HepG2 (cell line): ENCODE measurements around the gene INAFM1. TPM values are rescaled to one million over a fixed set of nuclear protein-coding genes. Genes with fewer than 3 reads are reported as not detected.

ENCODE experiments used
- ARNT ChIP-seq: fragments of 450-650 bp; IDR thresholded peaks from 2 replicates; pipeline ENCODE4 v1.6.1; 2017
- CBFB ChIP-seq: sonication (generic); formaldehyde crosslinking; IDR thresholded peaks from 2 replicates; pipeline ENCODE4 v1.4.0; 2020; ENCODE audit warnings: missing genetic modification reagents
- HDAC2 ChIP-seq: sonication (generic); formaldehyde crosslinking; IDR thresholded peaks from 2 replicates; pipeline ENCODE4 v1.4.0; 2020; ENCODE audit warnings: missing genetic modification reagents
- KLF12 ChIP-seq: sonication (generic); formaldehyde crosslinking; IDR thresholded peaks from 2 replicates; pipeline ENCODE4 v1.4.0; 2020; ENCODE audit warnings: missing genetic modification reagents, borderline replicate concordance
- MIER3 ChIP-seq: IDR thresholded peaks from 2 replicates; pipeline ENCODE4 v1.6.1; 2016; ENCODE audit warnings: missing compliant biosample characterization, borderline replicate concordance
- SAP130 ChIP-seq: IDR thresholded peaks from 2 replicates; pipeline ENCODE4 v1.6.1; 2016; ENCODE audit warnings: low read depth
- TBL1XR1 ChIP-seq: fragments of 150-350 bp; IDR thresholded peaks from 2 replicates; pipeline ENCODE4 v1.6.1; 2014; ENCODE audit warnings: borderline replicate concordance, low read length; ENCODE audit not compliant: partially characterized antibody
- TEAD2 ChIP-seq: sonication (generic); formaldehyde crosslinking; IDR thresholded peaks from 2 replicates; pipeline ENCODE4 v1.9.0; 2021; ENCODE audit warnings: missing genetic modification reagents
- ZNF256 ChIP-seq: sonication (generic); formaldehyde crosslinking; conservative IDR thresholded peaks from 2 replicates; pipeline ENCODE4 v1.4.0; 2020; ENCODE audit warnings: missing genetic modification reagents
- ZNF34 ChIP-seq: sonication (generic); formaldehyde crosslinking; IDR thresholded peaks from 2 replicates; pipeline ENCODE4 v1.4.0; 2020; ENCODE audit warnings: mild to moderate bottlenecking, missing genetic modification reagents, borderline replicate concordance
- ZNF441 ChIP-seq: sonication (generic); formaldehyde crosslinking; IDR thresholded peaks from 2 replicates; pipeline ENCODE4 v1.7.0; 2021; ENCODE audit warnings: missing genetic modification reagents, borderline replicate concordance
- ZNF572 ChIP-seq: sonication (generic); formaldehyde crosslinking; IDR thresholded peaks from 2 replicates; pipeline ENCODE4 v1.5.1; 2020; ENCODE audit warnings: mild to moderate bottlenecking, missing genetic modification reagents
- ZNF615 ChIP-seq: sonication (generic); formaldehyde crosslinking; IDR thresholded peaks from 2 replicates; pipeline ENCODE4 v1.5.0; 2020; ENCODE audit warnings: mild to moderate bottlenecking, missing genetic modification reagents, borderline replicate concordance
- polyA plus RNA-seq, 8 experiments: library from polyadenylated mRNA; depleted of rRNA in 3 of 8; stranded (reverse) in 7 of 8; unstranded in 1 of 8; fragments of >200 nt; fragmentation: Illumina TruSeq in 4 of 8; extraction: Trizol in 4 of 8; gene quantifications; 2 replicates each; pipeline versions ENCODE4 v1.2.1 to v1.2.3, GENCODE V29; 2011 to 2016; ENCODE audit warnings: low read depth in 4 of 8, missing spikeins in 1 of 8, mixed read lengths in 1 of 8; ENCODE audit not compliant: insufficient read depth in 1 of 8
- total RNA-seq, 5 experiments: library from RNA; depleted of rRNA; stranded (reverse); fragments of >200 nt; fragmentation: Illumina TruSeq; extraction: Trizol; gene quantifications; 2 replicates each; pipeline ENCODE4 v1.2.3, GENCODE V29; 2016; ENCODE audit warnings: low read depth in 1 of 5
- TF ChIP-seq, protein P1 (sequence below): sonication (generic); formaldehyde crosslinking; conservative IDR thresholded peaks from 2 replicates; pipeline ENCODE4 v1.5.0; 2020; ENCODE audit warnings: missing genetic modification reagents
- TF ChIP-seq, protein P2 (sequence below): sonication (generic); formaldehyde crosslinking; IDR thresholded peaks from 2 replicates; pipeline ENCODE4 v1.5.1; 2020; ENCODE audit warnings: missing genetic modification reagents, mild to moderate bottlenecking, borderline replicate concordance
- TF ChIP-seq, protein P3 (sequence below): sonication (generic); formaldehyde crosslinking; IDR thresholded peaks from 2 replicates; pipeline ENCODE4 v1.8.1; 2022; ENCODE audit warnings: low read depth, mild to moderate bottlenecking, missing genetic modification reagents
- TF ChIP-seq, protein P4 (sequence below): sonication (generic); formaldehyde crosslinking; IDR thresholded peaks from 2 replicates; pipeline ENCODE4 v1.5.1; 2020; ENCODE audit warnings: mild to moderate bottlenecking, missing genetic modification reagents, moderate library complexity

The INAFM1 gene
- total and polyA plus RNA-seq, 2 of the 13 experiments (the other 11 are each of a cell fraction or from before 2014, with no cell fraction given): 0.88 to 1.9 TPM

DNA sequence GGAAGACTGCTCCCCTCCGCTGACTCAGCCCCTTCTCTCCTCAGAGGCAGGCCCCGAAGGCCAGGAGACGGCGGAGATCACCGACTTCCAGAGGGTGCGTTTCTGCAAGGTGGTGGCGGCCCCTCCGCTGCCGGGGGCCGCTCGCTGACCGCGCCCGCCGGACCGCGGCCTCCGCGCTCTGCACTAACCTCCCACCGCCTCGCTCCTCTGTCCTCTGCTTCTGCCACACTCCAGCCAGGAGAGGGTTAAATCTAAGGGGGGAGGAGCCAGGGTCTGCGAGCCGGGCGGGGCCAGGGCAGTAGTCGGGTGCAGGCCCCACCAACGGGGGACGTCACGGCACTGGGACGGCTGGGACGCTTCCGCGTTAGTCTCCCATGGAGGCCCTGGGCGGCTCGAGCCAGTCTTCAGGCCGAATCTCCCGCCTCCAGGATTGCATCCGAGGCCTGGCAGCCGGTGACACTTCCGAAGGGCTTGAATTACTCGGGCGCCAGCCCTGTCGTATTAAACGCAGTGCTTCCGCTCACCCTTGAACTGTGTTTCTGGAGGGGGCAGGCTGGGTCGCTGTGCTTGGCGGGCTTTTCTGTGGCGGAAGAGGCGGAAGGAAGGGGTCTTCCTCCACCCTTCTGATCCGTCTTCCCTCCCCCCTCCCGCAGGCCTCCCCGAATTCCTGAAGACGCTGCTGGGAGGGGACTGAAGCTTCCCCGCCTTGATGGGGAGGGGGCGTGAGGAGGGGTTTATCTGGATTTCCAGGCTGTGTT, 1.2 kb upstream of the INAFM1 start (continued):
- TF ChIP-seq, protein P1, sequence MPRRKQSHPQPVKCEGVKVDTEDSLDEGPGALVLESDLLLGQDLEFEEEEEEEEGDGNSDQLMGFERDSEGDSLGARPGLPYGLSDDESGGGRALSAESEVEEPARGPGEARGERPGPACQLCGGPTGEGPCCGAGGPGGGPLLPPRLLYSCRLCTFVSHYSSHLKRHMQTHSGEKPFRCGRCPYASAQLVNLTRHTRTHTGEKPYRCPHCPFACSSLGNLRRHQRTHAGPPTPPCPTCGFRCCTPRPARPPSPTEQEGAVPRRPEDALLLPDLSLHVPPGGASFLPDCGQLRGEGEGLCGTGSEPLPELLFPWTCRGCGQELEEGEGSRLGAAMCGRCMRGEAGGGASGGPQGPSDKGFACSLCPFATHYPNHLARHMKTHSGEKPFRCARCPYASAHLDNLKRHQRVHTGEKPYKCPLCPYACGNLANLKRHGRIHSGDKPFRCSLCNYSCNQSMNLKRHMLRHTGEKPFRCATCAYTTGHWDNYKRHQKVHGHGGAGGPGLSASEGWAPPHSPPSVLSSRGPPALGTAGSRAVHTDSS (CRISPR knock-in tag): no peak
- TF ChIP-seq, protein P2, sequence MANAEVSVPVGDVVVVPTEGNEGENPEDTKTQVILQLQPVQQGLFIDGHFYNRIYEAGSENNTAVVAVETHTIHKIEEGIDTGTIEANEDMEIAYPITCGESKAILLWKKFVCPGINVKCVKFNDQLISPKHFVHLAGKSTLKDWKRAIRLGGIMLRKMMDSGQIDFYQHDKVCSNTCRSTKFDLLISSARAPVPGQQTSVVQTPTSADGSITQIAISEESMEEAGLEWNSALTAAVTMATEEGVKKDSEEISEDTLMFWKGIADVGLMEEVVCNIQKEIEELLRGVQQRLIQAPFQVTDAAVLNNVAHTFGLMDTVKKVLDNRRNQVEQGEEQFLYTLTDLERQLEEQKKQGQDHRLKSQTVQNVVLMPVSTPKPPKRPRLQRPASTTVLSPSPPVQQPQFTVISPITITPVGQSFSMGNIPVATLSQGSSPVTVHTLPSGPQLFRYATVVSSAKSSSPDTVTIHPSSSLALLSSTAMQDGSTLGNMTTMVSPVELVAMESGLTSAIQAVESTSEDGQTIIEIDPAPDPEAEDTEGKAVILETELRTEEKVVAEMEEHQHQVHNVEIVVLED (CRISPR knock-in tag): peak; percentile 70; the same call in 1 of the 2 replicates
- TF ChIP-seq ARNT (no peak), ZNF256 (CRISPR knock-in tag) (0 out of 2 replicates have a peak, but pooled peaks have one; percentile 42), ZNF615 (0 out of 2 replicates have a peak, but pooled peaks have one; percentile 52), ZNF34 (peak; percentile 33; the same call in 1 of the 2 replicates), KLF12 (CRISPR knock-in tag) (peak; percentile 87), HDAC2 (CRISPR knock-in tag) (peak; percentile 50; the same call in 1 of the 2 replicates), ZNF572 (CRISPR knock-in tag) (no peak), MIER3 (CRISPR knock-in tag) (no peak), CBFB (peak; percentile 68; the same call in 1 of the 2 replicates), TBL1XR1 (no peak), ZNF441 (CRISPR knock-in tag) (peak; percentile 22; the same call in 1 of the 2 replicates), TEAD2 (no peak), SAP130 (CRISPR knock-in tag) (peak; percentile 91)
- TF ChIP-seq, protein P3, sequence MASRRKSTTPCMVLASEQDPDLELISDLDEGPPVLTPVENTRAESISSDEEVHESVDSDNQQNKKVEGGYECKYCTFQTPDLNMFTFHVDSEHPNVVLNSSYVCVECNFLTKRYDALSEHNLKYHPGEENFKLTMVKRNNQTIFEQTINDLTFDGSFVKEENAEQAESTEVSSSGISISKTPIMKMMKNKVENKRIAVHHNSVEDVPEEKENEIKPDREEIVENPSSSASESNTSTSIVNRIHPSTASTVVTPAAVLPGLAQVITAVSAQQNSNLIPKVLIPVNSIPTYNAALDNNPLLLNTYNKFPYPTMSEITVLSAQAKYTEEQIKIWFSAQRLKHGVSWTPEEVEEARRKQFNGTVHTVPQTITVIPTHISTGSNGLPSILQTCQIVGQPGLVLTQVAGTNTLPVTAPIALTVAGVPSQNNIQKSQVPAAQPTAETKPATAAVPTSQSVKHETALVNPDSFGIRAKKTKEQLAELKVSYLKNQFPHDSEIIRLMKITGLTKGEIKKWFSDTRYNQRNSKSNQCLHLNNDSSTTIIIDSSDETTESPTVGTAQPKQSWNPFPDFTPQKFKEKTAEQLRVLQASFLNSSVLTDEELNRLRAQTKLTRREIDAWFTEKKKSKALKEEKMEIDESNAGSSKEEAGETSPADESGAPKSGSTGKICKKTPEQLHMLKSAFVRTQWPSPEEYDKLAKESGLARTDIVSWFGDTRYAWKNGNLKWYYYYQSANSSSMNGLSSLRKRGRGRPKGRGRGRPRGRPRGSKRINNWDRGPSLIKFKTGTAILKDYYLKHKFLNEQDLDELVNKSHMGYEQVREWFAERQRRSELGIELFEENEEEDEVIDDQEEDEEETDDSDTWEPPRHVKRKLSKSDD (CRISPR knock-in tag): no peak
- TF ChIP-seq, protein P4, sequence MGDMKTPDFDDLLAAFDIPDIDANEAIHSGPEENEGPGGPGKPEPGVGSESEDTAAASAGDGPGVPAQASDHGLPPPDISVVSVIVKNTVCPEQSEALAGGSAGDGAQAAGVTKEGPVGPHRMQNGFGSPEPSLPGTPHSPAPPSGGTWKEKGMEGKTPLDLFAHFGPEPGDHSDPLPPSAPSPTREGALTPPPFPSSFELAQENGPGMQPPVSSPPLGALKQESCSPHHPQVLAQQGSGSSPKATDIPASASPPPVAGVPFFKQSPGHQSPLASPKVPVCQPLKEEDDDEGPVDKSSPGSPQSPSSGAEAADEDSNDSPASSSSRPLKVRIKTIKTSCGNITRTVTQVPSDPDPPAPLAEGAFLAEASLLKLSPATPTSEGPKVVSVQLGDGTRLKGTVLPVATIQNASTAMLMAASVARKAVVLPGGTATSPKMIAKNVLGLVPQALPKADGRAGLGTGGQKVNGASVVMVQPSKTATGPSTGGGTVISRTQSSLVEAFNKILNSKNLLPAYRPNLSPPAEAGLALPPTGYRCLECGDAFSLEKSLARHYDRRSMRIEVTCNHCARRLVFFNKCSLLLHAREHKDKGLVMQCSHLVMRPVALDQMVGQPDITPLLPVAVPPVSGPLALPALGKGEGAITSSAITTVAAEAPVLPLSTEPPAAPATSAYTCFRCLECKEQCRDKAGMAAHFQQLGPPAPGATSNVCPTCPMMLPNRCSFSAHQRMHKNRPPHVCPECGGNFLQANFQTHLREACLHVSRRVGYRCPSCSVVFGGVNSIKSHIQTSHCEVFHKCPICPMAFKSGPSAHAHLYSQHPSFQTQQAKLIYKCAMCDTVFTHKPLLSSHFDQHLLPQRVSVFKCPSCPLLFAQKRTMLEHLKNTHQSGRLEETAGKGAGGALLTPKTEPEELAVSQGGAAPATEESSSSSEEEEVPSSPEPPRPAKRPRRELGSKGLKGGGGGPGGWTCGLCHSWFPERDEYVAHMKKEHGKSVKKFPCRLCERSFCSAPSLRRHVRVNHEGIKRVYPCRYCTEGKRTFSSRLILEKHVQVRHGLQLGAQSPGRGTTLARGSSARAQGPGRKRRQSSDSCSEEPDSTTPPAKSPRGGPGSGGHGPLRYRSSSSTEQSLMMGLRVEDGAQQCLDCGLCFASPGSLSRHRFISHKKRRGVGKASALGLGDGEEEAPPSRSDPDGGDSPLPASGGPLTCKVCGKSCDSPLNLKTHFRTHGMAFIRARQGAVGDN (CRISPR knock-in tag): peak; percentile 80
